ENCODE results near the gene TRIM2. TPM values are rescaled to one million over a fixed set of nuclear protein-coding genes. Genes with fewer than 3 reads are reported as not detected.

TRIM2 gene
- total RNA-seq, 1 experiment from 2014 or later: 18.9 TPM

GRCh38 chr4:153205757-153206156 lies 1.5 kb downstream of the TRIM2 start:
- H4K20me1 ChIP-seq (ENCODE audit: low read length): no peaks in the 10 kb centered on the region
- ATAC-seq (peak; percentile 24), DNase-seq (peak; percentile 76)
- peaks cover 30% of the 10 kb centered on the region for H3K4me1 ChIP-seq (ENCODE audit: insufficient read depth, low read length)
- no peak for TF ChIP-seq CTCF (conservative IDR thresholded peaks at IDR 0.05; ENCODE audit: low read depth, low read length)
- no peak for TF ChIP-seq EZH2 (IDR thresholded peaks at IDR 0.05; ENCODE audit: low read length, unreplicated experiment)
- no peak for TF ChIP-seq EZH2phosphoT487 (IDR thresholded peaks at IDR 0.05; ENCODE audit: borderline replicate concordance, low read length)
- no peaks in the 10 kb centered on the region for H3K27me3 ChIP-seq (ENCODE audit: low read length)
- H3K79me2 ChIP-seq (ENCODE audit: low read length): no peaks in the 10 kb centered on the region
- no peaks in the 10 kb centered on the region for H3K9me2 ChIP-seq (replicated peaks; ENCODE audit: low read length)
- intact Hi-C loops (cut with micrococcal nuclease): loop anchor here (1.0 to 5.0 kb wide), 3 partner anchors 45 to 367 kb away; no protein-coding TSS in a partner anchor
- H3K9ac ChIP-seq (ENCODE audit: low read length): peak overlapping the region; percentile 79
- H3K27ac ChIP-seq (ENCODE audit: low read length): peak overlapping the region; percentile 96
- peak overlapping the region; percentile 9; the same call in 1 of the 2 replicates for H2AFZ ChIP-seq (ENCODE audit: low read length)
- no peaks in the 10 kb centered on the region for H3K36me3 ChIP-seq (ENCODE audit: low read depth, low read length)
- POLR2A ChIA-PET (ENCODE audit: unreplicated experiment): no interaction called here
- CTCF ChIA-PET: no interaction called here
- peak overlapping the region; percentile 59 for H3K4me3 ChIP-seq (ENCODE audit: low read length)
- H3K4me2 ChIP-seq (ENCODE audit: low read length): peak overlapping the region; percentile 78
- no TSS peak for BruUV-seq (replicated peaks)
- no peaks in the 10 kb centered on the region for H3K9me3 ChIP-seq (ENCODE audit: low read length)
- no peaks in the 10 kb centered on the region for H3F3A ChIP-seq (ENCODE audit: low read length, unreplicated experiment)

- intact Hi-C loops (cut with micrococcal nuclease): loop anchor here (5.0 kb wide), 1 partner anchor 366 kb away; no protein-coding TSS in a partner anchor
- ChIA-PET POLR2A (ENCODE audit: unreplicated experiment) (no interaction called here), CTCF (no interaction called here)
- H2AFZ ChIP-seq (ENCODE audit: low read length): no peak overlapping the region
- H3K27me3 ChIP-seq (ENCODE audit: low read length): no peaks in the 10 kb centered on the region
- ATAC-seq (no peak), DNase-seq (no peak)
- H3K9me2 ChIP-seq (replicated peaks; ENCODE audit: low read length): no peaks in the 10 kb centered on the region
- no peaks in the 10 kb centered on the region for H3K79me2 ChIP-seq (ENCODE audit: low read length)
- H4K20me1 ChIP-seq (ENCODE audit: low read length): no peaks in the 10 kb centered on the region
- no peak overlapping the region for H3K4me3 ChIP-seq (ENCODE audit: low read length)
- BruUV-seq (replicated peaks): no TSS peak
- H3F3A ChIP-seq (ENCODE audit: low read length, unreplicated experiment): no peaks in the 10 kb centered on the region
- H3K4me1 ChIP-seq (ENCODE audit: insufficient read depth, low read length): peaks cover 30% of the 10 kb centered on the region
- H3K27ac ChIP-seq (ENCODE audit: low read length): peak overlapping the region; percentile 96; the same call in 1 of the 2 replicates
- peak overlapping the region; percentile 78; the same call in 1 of the 2 replicates for H3K4me2 ChIP-seq (ENCODE audit: low read length)
- H3K36me3 ChIP-seq (ENCODE audit: low read depth, low read length): no peaks in the 10 kb centered on the region
- H3K9me3 ChIP-seq (ENCODE audit: low read length): no peaks in the 10 kb centered on the region
- H3K9ac ChIP-seq (ENCODE audit: low read length): no peak overlapping the region; the same call in 1 of the 2 replicates
- no peak for TF ChIP-seq CTCF (conservative IDR thresholded peaks at IDR 0.05; ENCODE audit: low read depth, low read length)
- TF ChIP-seq EZH2 (IDR thresholded peaks at IDR 0.05; ENCODE audit: low read length, unreplicated experiment): no peak
- no peak for TF ChIP-seq EZH2phosphoT487 (IDR thresholded peaks at IDR 0.05; ENCODE audit: borderline replicate concordance, low read length)
Observed at GRCh38 chr4:153206534-153206933, 2.3 kb downstream of the TRIM2 start.

- ChIA-PET POLR2A (ENCODE audit: unreplicated experiment) (no interaction called here), CTCF (no interaction called here)
- Histone ChIP-seq H4K20me1 (ENCODE audit: low read length) (no peaks in the 10 kb centered on the region), H3K4me2 (ENCODE audit: low read length) (no peak overlapping the region), H3K27ac (ENCODE audit: low read length) (no peak overlapping the region), H3F3A (ENCODE audit: low read length, unreplicated experiment) (no peaks in the 10 kb centered on the region), H2AFZ (ENCODE audit: low read length) (no peak overlapping the region), H3K9me3 (ENCODE audit: low read length) (no peaks in the 10 kb centered on the region), H3K27me3 (ENCODE audit: low read length) (no peaks in the 10 kb centered on the region), H3K79me2 (ENCODE audit: low read length) (no peaks in the 10 kb centered on the region), H3K9me2 (replicated peaks; ENCODE audit: low read length) (no peaks in the 10 kb centered on the region), H3K4me3 (ENCODE audit: low read length) (no peak overlapping the region), H3K4me1 (ENCODE audit: insufficient read depth, low read length) (peaks cover 30% of the 10 kb centered on the region), H3K9ac (ENCODE audit: low read length) (no peak overlapping the region), H3K36me3 (ENCODE audit: low read depth, low read length) (no peaks in the 10 kb centered on the region)
- DNase-seq (no peak), ATAC-seq (no peak)
- no peak for TF ChIP-seq EZH2 (IDR thresholded peaks at IDR 0.05; ENCODE audit: low read length, unreplicated experiment)
- no peak for TF ChIP-seq EZH2phosphoT487 (IDR thresholded peaks at IDR 0.05; ENCODE audit: borderline replicate concordance, low read length)
- no peak for TF ChIP-seq CTCF (conservative IDR thresholded peaks at IDR 0.05; ENCODE audit: low read depth, low read length)
- no TSS peak for BruUV-seq (replicated peaks)
- intact Hi-C loops (cut with micrococcal nuclease): loop anchor here (1.0 to 5.0 kb wide), 2 partner anchors 111 to 365 kb away; no protein-coding TSS in a partner anchor
Observed at GRCh38 chr4:153207027-153207426, 2.8 kb downstream of the TRIM2 start.

Data from PC-3 (cell line).